ENCODE data around the gene STXBP6.
"Not testable (repeated sequence)": the region's sequence is repeated elsewhere in the genome, so short reads cannot be mapped to it uniquely, and the experiment has no call there.

The STXBP6 gene

DNA sequence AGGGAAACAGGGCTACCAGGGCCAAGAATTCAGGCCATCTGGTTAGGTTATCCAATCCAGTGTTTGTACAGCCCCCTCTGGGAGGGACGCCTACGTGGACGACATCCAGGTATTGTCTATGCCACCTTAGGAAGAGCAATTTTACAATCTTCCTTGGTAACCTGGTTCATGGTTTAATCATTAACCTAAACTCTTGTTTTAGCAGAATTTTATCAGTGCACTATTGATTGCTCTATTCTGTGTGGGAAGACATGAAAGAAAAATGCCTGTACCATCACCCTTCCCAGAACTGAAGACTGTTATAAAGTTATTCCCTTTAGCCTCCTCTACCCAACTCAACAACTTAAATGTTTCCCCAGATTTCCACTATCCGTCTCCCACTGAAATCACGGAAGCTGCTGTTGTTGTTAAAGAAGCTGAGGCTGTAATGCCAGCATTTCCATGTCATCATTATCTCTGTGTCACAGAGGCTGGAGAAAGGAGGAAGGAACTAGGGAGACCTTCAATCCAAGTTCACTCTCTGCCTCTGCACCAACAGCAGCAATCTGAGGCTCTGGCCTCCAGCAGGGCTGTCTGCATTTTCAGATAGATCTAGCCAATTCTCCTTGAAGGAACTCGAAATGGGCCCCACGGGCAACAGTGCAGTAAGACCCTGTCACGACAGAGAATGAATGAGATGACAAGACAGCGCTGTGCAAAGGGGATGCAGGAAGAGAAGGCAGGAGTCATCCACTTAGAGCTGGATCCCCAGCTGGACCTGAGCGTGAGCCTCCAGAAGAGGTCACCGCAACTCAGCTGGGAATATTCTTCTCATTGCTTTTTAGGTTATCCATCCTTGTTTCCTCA is 232.5 kb downstream of the STXBP6 start:
- DNase-seq = peak; percentile 11

DNA sequence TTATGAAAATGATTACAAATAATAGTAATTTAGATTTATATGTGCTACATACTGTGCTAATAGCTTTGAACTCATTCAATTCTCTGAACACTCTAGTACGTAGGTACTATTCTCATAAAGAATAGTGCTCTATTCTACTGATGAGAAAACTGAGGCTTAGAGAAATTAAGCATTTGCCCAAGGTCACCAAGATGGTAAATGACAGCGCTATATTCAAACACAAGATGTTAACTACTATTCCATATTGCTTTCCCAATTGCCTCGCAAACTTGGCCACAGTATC is 233.1 kb downstream of the STXBP6 start:
- no peak for DNase-seq

DNA sequence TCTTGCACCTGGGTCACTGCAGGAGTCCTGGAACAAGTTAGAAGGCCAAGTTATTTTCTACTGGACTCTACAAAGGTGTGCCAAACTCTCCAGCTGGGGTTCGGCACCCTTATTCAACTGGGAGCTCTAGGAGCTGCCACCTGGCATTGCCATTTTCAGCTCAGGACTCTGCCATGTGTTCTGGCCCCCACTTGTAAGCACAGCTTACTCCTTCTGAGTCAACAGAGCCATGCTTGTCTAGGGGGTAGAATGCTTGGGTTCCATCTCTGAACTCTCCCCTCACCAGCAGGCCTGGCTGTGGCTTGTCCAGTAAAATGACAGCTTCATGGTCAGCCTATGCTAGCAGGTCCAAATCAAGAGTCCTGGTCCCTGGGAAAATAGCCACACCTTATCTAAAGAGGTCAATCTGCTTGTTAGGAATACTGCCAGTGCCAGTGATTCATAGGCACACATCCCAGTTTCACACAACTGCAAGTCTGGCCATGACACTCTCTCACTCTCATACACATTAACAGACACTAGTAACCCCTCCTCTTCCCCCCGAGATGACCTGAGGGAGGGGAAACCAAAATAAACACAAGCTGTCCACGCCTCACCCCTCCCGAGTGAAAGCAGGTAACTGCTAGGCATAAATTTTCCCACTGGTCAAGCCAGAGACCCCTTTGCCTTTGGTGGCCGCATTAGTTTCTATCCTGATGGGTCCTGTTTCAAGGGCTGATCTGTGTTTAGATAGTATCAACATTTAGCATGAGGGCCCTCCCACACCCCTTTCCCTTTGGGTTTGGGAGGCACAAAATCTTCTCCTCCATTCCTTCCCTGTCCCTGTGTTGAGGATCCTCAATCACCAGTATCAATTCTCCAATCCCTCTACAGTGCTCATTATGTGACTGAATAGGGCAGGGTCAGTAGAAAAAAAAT is 233.7 kb downstream of the STXBP6 start:
- DNase-seq = no peak

DNA sequence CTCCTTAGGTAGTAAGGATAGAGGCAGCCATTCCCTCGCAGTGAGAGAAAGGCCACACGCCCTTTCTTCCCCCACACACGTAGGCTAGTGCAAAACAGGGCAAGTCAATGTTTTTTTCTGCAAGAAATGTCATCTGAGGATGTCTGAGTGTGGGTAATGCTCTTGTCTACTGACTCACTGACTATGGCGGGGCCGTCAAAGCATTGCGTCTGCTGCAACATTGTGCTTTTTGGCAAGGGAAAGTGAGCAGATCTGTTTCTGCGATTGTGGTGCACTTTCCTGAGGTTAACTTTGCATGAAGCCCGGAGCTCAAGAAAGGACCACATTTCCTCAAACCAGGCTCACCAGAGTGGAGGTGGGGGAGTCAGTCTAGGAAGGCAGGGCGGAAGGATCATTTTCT is 234.4 kb downstream of the STXBP6 start:
- DNase-seq = no peak

DNA sequence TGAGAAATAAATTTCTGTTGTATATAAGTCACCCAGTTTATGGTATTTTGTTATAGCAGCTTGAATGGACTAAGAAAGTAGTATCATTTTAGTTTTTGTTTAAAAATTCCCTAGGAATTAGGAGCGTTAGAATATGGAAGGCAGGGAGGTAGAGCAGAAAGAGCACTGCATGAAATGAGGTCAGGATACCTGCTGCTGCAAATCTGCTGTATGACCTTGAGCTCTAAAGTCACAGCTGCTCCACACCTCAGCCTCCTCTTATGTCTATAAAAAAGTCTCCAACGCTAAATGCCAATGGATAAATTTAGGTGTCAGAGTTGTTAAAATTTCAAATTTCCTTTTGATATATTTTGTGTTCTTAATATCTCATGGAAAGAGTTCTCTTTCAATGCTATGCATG is 235.0 kb downstream of the STXBP6 start:
- no peak for DNase-seq

DNA sequence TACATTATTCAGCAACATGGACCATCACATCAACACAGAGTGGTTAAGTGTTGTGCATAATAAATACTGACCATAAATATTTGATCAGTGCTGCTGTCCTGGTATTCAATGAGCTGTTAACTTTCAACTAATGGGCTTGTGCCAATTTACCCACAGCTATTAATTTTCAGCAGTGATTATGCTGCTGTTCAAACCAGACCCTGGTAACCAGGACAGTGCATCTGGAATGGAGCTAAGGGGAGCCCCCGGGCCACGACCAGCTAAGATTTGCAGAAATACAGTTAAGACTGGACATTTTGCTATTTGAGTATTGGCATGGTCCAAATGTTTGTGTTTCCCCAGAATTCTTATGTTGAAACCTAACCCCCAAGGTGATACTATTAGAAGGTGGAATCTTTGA is 235.6 kb downstream of the STXBP6 start:
- DNase-seq = no peak

DNA sequence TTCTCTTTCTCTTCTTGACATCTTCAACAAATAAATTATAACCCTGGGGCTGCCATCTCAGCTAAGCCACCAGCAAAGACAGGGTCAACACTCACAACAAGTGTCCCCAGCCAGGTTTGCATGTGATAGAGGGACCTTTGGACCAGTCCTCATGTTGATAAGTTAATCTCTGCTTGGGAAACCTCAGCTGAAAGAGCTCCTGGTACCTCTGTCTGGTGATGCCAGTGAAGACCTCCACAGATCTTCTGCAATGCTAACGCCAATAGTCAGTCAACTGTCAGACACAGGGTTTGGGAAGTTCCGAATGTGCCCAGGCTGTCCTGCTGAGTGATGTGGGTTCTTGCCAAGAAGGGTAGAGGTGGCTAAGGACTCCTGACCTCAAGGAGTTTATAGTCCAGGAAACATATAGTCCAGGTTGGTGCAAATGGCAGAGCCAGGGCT is 236.1 kb downstream of the STXBP6 start:
- DNase-seq = no peak

DNA sequence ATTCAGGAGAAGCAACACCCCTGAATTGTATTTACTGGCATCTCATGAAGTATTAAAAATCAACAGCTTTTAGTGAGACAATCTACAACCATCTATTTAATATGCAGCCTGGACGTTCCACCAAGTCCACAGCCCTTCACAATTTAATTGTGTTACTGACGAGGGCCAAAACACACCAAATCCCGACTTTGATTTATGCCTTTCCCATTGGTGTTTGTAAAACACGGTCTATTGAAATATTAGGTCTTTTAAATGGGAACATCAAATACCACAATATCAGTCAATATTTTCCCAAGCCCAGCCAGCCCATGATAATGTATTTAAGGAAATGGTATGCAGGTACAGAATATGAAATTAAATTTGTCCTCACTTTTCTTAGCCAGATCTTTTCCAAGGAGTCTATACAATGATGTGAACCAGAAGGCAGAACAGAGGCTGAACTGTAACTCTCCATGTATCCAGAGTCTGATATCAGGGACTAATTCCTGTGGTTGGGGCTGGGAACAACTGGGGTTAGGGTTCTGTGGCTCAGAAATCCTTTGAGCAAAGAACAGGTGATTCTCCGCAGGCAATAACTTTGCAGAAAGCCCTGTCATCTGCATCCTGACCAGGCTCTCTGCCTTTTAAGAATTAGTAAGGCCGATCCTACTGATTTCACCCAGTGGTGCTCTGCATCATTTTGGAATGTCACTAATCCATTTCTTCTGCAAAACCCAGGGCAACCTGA is 236.7 kb downstream of the STXBP6 start:
- no peak for DNase-seq

DNA sequence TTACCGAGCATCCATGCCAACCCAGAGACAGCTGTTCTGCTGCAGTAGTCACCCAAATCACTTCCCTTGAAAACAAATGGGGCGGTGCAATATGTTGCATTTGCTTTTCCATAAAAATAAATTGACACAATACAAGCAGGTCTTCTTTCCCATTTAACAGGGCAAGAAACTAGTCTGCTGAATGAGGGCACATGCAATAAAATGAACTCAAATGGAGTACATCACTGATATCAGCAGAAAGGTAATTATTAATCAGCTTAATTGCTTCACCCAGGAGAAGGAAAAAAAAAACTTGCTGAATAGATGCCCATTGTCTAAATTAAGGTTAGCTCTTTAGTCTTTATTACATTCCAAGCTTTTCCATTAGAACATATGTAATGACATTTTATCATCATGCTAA is 240.8 kb downstream of the STXBP6 start:
- DNase-seq = peak; percentile 17

DNA sequence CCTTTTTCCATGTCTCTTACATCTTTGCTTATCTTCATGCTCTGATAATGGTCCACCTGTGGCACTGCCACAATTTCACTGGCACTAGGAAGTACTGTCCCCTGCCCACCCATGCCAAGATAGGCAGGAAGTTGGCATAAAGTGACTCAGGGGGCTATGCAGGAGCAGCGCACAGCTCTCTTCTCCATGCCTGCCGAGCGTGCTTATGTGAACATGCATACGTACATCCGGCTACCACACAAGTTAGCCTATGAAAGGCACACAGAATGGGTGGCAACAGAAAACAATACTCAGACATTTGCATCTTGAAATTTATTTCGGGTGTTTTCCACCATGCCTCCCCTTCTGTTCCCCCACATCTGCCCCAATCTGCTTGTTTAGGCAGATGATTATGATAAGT is 241.5 kb downstream of the STXBP6 start:
- DNase-seq = no peak

DNA sequence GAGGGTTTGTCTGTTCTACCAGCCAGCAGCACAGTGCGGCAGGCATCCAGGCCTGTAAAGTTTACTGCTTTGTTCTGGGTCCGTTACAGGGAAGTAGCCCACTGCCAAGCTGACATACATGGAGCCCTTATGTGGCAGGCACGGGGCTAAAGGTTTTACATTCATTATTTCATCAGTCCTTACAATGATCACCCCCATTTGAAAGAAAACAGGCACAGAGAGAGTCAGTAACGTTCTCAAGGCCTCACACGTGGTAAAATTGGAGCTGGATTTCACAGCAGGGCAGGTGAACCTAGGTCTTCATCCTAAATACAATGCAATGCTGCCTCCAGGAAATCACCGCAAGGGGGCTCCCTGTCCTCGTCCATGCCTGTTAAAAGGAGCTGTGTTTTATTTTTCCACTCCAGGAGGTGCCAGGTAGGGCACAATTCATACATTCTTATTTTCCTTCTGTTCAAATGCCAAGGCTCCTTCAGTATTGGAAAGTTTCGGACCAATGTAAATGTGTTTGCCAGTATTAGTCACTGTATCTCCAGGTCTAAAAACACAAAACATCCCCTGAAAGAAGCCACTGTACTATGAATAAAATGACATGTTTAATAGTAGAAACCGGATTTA is 243.8 kb downstream of the STXBP6 start:
- DNase-seq = peak; percentile 40

DNA sequence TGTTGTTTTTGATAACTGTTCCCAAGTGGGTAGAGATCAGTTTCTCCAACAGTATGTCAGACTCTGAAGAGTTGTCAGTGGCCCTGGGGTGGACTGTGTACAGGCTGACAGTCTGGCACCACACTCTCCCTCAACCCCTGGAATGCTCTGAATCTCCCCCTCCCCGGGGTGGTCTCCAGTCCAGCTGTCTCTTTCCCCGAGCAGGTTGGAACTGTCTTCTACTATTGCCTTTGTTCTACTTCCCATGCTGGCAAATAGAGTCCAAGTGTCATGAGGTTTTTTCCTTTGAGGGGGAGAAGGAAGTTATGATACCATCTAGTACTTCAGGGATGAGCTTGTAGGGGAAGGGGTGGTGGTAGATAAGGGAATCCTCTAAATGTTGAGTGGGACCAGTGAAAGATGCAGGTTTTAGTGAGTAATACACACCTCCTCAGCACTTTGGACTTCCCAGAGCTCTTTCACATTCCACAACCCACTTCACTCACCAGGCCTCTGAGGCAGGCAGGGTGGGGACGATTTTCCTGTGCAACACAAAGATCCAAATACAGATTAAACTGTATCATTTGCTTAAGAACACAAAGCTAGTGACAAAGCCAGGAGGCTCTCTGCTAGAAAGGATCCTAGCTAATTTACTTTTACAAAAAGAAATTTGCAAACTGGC is 245.3 kb downstream of the STXBP6 start:
- no peak for DNase-seq

DNA sequence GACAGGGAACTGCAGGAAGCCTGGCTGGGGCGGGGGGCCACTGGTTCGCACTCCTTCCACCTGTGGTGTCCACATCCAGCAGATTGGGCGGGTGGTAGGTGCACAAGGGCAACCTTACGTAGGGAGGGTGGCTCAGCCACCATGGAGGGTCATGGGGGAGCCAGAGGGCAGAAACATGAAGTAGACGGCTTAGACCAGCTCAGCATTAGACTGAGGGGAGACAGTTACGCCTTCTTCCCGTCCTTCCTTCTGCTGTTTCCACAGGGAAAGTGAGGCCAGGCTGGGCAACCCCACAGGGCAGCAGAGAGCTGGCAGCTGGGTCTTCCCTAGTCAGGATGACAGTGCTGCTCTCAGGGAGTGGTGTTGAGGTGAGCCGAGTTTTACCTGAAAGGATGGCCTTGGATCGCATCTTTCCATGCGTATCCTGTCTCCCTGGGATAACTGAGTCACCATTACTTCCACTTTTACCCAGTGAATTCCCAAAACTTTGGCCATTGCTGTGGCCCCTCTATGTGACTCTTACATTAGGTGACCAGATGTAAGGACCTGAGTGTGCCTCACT is 245.9 kb downstream of the STXBP6 start:
- no peak for DNase-seq

DNA sequence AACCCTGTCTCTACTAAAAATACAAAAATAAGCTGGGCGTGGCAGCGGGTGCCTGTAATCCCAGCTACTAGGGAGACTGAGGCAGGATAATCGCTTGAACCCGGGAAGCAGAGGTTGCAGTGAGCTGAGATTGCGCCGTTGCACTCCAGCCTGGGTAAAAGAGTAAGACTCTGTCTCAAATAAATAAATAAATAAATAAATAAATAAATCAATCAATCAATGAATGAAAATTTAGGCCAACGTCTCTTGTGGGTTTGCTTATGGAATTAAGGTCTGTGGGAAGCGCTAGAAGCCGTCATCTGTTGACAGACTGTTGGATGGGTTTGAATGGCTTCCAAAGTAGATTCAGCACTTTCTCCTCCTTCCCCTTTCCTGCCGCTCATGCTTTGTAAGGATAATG is 246.5 kb downstream of the STXBP6 start:
- not testable (repeated sequence) for DNase-seq

DNA sequence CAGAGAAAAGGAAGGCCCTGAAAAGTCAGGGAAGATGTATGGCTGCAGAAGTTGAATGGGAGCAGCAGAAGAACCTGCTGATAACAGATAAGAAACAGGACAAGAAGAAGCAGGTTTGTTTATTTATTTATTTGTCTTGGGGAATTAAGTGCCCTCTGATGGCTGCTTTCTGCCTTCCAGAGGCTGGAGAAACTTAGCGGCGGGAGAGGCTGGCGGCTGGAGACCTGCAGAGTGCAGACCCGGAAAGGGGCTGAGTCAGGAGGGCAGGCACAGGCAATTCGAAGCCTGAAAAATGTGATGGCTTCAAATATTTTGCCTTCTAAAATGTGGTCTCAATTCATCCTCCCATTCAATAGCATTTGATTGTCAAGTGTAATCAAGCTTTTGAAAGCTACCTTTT is 247.7 kb downstream of the STXBP6 start:
- DNase-seq = no peak

DNA sequence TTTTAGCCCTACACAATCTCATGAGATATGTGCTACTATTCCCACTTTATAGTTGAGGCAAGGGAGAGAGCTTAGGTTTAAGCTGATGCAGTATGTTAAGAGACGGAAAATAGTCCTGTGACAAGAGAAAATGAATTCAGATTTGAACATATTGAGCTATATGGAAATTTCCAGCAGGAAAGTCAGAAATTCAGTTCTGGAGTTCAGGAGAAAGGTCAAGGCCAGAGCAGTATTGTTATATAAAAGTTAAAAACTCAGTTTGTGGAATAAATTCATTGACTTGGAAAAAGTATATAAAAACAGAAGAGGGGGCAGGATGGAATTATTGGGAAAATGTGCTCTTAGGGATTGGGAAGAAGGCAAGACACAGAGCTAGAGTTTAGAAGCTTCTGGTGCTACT is 248.9 kb downstream of the STXBP6 start:
- DNase-seq = no peak

DNA sequence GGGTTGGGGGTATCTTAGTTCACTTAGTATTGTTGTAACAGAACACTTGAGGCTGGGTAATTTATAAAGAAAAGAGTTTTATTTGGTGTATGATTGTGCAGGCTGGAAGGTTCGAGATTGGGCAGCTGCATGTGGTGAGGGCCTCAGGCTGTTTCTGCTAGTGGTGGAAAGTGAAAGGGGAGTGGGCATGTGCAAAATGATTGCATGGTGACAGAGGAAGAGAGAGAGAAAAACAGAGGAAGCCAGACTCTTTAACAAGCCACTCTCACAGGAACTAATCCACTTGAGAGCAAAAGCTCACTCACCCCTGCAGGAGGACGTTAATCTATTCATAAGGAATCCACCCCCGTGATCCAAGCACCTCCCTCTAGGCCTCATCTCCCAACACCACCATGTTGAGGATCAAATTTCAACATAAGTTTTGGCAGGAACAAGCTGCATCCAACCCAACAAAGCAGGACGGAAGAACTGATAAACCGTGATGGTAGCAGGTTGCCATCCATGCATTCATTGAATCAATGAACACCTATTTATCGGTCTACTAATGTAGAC is 251.0 kb downstream of the STXBP6 start:
- DNase-seq = no peak

DNA sequence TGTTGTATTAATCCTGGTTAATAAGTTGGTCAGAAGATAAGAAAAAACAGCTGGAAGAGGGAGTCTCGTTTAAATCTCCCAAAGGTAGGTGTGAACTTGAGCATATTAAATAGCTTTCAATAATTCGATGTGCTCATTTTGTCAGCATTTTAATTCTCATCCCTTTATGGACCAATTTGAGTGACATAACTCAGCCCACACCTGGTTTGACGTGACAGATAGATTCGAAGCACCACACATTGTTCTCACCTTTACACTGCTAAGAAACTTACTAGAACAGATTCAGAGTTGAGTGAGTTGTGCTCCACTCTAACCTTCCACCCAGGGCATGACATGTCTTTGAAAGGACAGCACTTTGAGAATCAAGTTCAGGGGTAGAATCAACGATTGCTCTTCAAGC is 254.5 kb downstream of the STXBP6 start:
- no peak for DNase-seq

DNA sequence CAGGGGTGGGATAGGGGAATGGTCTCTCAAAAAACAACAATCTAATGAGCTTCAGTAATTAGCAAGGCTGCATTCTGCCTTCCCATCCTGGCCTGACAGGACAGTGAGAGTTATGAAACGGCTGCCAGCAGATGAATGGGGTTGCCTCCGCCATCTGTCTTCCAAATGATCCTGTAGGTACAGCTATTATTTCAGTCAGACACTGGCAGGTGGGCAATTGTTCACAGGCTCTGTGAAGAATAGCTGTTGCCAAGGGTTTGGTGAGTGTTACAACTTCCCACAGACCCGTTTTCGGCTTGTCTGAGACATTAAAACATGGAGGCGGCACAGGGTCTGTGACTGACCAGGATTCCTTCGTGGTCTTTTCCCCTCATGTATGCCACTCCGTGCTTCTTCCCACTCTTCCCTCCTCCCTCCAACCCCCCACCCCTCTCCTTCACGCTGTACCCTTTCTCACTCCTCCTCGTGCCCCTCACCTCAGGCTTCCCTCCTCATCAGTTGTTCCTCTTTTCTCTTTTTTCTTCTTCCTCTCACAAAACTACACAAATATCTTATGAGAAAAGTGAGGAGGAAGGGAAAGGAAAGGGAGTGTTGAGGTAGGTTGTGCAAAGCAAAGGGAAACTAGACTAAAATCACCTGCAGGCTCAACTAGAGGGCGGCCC is 255.2 kb downstream of the STXBP6 start:
- peak; percentile 19 for DNase-seq

DNA sequence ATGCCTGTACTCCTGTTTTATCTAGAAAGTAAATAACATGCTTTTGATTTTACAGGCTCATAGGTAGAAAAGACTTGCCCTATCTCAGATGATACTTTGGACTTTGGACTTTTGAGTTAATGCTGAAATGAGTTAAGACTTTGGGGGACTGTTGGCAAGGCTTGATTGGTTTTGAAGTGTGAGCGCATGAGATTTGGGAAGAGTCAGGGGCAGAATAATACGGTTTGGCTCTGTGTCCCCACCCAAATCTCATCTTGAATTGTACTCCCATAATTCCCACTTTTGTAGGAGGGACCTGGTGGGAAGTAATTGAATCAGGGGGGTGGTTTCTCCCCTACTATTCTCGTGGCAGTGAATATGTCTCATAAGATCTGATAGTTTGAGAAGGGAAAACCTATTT is 259.8 kb downstream of the STXBP6 start:
- no peak for DNase-seq

DNA sequence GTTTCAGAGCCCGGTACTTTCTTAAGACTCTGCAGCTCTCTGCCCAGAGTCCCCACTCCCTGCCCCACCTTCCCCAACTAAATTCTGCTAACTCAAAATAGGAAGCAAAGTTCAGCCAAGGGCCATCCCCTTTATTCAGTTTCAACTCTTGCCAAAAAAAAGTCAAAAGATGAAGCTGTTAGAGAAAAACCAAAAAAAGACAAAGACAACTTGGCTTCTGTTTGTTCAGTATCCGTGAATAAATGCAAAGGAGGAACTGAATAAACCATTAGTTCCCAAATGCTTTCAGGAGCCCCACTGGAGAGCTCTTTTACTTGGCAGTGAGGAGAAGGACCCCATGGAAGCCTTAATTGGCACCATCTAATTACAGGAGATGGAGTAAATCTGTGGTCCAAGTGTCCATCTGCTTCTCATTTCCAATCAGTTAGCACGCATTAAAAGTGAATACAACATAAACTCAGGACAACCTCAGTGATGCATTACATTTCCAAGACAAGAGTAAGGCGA is 260.5 kb downstream of the STXBP6 start:
- peak; percentile 80 for DNase-seq

Measured in NCI-H1092 treated with DMSO at 0.1 percent for 48 hours (cell line).